WTC11 (cell line): ENCODE measurements around the gene UIMC1. TPM values are rescaled to one million over a fixed set of nuclear protein-coding genes. Genes with fewer than 3 reads are reported as not detected.

Experiments
- ATAC-seq: fragments of 200-7000 bp; cut with Tn5 transposase; 2 replicates; pipeline ENCODE4 v1.10.0; 2021; ENCODE audit warnings: mild to moderate bottlenecking, moderate library complexity
- CTCF ChIA-PET: fragments of 300-600 bp; sonication (Branson Sonifier 250); formaldehyde crosslinking; loops from one replicate; lab custom pipeline; 2021; ENCODE audit warnings: antibody characterized with exemption; lab: Charles Lee
- POLR2A ChIA-PET: fragments of 350-600 bp; sonication (Branson Sonifier 250); formaldehyde crosslinking; loops from one replicate; lab custom pipeline; 2021; ENCODE audit warnings: antibody characterized with exemption; lab: Charles Lee
- DNase-seq: peaks from one replicate; pipeline ENCODE4 v3.0.0; 2021; ENCODE audit warnings: low spot score
- H3K27ac Mint-ChIP-seq: 2 replicates; pipeline ENCODE4 v1.8.0; 2021; ENCODE audit warnings: mixed read lengths
- H3K27me3 Mint-ChIP-seq: 2 replicates; pipeline ENCODE4 v1.8.0; 2021; ENCODE audit warnings: low read depth, mild to moderate bottlenecking, moderate library complexity, mixed read lengths
- H3K36me3 Mint-ChIP-seq: 2 replicates; pipeline ENCODE4 v1.8.0; 2021; ENCODE audit warnings: mixed read lengths
- H3K4me1 Mint-ChIP-seq: 2 replicates; pipeline ENCODE4 v1.8.0; 2022; ENCODE audit warnings: mixed read lengths
- H3K4me3 Mint-ChIP-seq: 2 replicates; pipeline ENCODE4 v1.8.0; 2021; ENCODE audit warnings: mild to moderate bottlenecking, moderate library complexity, mixed read lengths
- H3K9me3 Mint-ChIP-seq: 2 replicates; pipeline ENCODE4 v1.8.0; 2021; ENCODE audit warnings: mixed read lengths
- CREB1 ChIP-seq: sonication (generic); formaldehyde crosslinking; IDR thresholded peaks from 2 replicates; pipeline ENCODE4 v1.8.0; 2023; ENCODE audit warnings: mild to moderate bottlenecking, missing genetic modification reagents
- EMX1 ChIP-seq: fragments of 250-450 bp; sonication (Bioruptor Pico); IDR thresholded peaks from 2 replicates; pipeline ENCODE4 v1.8.0; 2021; ENCODE audit warnings: mild to moderate bottlenecking
- FOXP1 ChIP-seq: sonication (generic); formaldehyde crosslinking; IDR thresholded peaks from 2 replicates; pipeline ENCODE4 v1.8.0; 2022; ENCODE audit warnings: missing genetic modification reagents, mild to moderate bottlenecking, moderate library complexity, borderline replicate concordance
- GABPB1 ChIP-seq: sonication (generic); formaldehyde crosslinking; IDR thresholded peaks from 2 replicates; pipeline ENCODE4 v1.8.1; 2023; ENCODE audit warnings: mild to moderate bottlenecking, missing genetic modification reagents
- GTF2I ChIP-seq: fragments of 250-450 bp; sonication (Bioruptor Pico); conservative IDR thresholded peaks from 2 replicates; pipeline ENCODE4 v1.4.0; 2021; ENCODE audit warnings: mild to moderate bottlenecking
- NFE2L1 ChIP-seq: sonication (generic); formaldehyde crosslinking; IDR thresholded peaks from 2 replicates; pipeline ENCODE4 v1.8.1; 2023; ENCODE audit warnings: missing genetic modification reagents
- NR2C2 ChIP-seq: sonication (generic); formaldehyde crosslinking; IDR thresholded peaks from 2 replicates; pipeline ENCODE4 v1.8.0; 2022; ENCODE audit warnings: mild to moderate bottlenecking, missing genetic modification reagents
- SOX15 ChIP-seq: fragments of 250-450 bp; sonication (Bioruptor Pico); IDR thresholded peaks from 2 replicates; pipeline ENCODE4 v1.9.0; 2021; ENCODE audit warnings: mild to moderate bottlenecking
- SP1 ChIP-seq: sonication (generic); formaldehyde crosslinking; conservative IDR thresholded peaks from 2 replicates; pipeline ENCODE4 v1.8.1; 2022; ENCODE audit warnings: missing genetic modification reagents
- TCF7 ChIP-seq: sonication (generic); formaldehyde crosslinking; IDR thresholded peaks from 2 replicates; pipeline ENCODE4 v1.8.0; 2022; ENCODE audit warnings: mild to moderate bottlenecking, low read depth, missing genetic modification reagents, moderate library complexity
- ZBTB21 ChIP-seq: sonication (generic); formaldehyde crosslinking; IDR thresholded peaks from 2 replicates; pipeline ENCODE4 v1.8.1; 2023; ENCODE audit warnings: mild to moderate bottlenecking, missing genetic modification reagents, borderline replicate concordance
- ZNF232 ChIP-seq: sonication (generic); formaldehyde crosslinking; IDR thresholded peaks from 2 replicates; pipeline ENCODE4 v1.8.0; 2022; ENCODE audit warnings: mild to moderate bottlenecking, missing genetic modification reagents
- ZNF263 ChIP-seq: sonication (generic); formaldehyde crosslinking; IDR thresholded peaks from 2 replicates; pipeline ENCODE4 v1.8.1; 2022; ENCODE audit warnings: low read depth, mild to moderate bottlenecking, moderate library complexity, missing genetic modification reagents
- total RNA-seq: library from RNA; stranded (reverse); gene quantifications from 3 replicates; pipeline ENCODE4 v1.2.3, GENCODE V29; 2021
- TF ChIP-seq, protein P1 (sequence below): fragments of 250-450 bp; sonication (Bioruptor Pico); IDR thresholded peaks from 2 replicates; pipeline ENCODE4 v1.8.0; 2021; ENCODE audit warnings: mild to moderate bottlenecking
- TF ChIP-seq, protein P2 (sequence below): fragments of 250-450 bp; sonication (Bioruptor Pico); conservative IDR thresholded peaks from 2 replicates; pipeline ENCODE4 v1.9.0; 2021; ENCODE audit warnings: mild to moderate bottlenecking
- TF ChIP-seq, protein P3 (sequence below): sonication (generic); formaldehyde crosslinking; IDR thresholded peaks from 2 replicates; pipeline ENCODE4 v1.8.1; 2023; ENCODE audit warnings: mild to moderate bottlenecking, missing genetic modification reagents
- TF ChIP-seq, protein P4 (sequence below): fragments of 200-600 bp; IDR thresholded peaks from 2 replicates; pipeline ENCODE4 v1.8.0; 2022; ENCODE audit warnings: antibody characterized with exemption
- TF ChIP-seq, protein P5 (sequence below): fragments of 250-450 bp; sonication (Bioruptor Pico); IDR thresholded peaks from 2 replicates; pipeline ENCODE4 v1.9.0; 2021; ENCODE audit warnings: mild to moderate bottlenecking

Gene UIMC1
- total RNA-seq, 1 experiment from 2014 or later, result 48.0 TPM

DNA sequence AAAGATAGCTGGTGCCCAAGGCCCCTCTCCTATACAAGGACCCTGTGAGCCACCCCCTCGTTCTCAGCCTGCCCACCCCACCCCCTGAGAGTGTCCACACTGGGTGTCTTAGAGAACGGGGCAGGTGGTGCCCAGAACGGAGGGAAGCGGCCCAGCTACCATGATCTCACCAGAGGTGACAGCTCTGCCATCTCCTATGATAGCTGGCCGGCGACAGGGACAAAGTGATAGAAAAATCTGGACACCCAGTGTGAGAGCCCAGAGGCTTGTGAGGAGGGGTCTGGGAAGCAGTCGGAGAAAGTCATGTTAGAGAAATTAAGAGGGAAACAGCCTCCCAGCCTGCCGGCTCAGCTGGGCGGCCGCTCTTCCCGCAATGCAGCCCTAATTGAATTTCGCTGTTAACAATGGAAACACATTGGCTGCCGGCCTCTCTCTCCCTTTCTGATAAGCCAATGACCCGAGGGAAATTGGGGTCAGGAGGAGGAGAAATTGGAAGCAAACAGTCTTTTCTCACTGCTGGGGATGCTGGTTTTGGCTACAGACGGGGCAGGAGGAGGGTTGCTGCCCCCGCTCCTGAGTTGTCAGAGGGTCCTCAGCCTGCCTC is 139.8 kb downstream of the UIMC1 start:
- no peak overlapping the region for H3K27ac Mint-ChIP-seq
- TF ChIP-seq, protein P1, sequence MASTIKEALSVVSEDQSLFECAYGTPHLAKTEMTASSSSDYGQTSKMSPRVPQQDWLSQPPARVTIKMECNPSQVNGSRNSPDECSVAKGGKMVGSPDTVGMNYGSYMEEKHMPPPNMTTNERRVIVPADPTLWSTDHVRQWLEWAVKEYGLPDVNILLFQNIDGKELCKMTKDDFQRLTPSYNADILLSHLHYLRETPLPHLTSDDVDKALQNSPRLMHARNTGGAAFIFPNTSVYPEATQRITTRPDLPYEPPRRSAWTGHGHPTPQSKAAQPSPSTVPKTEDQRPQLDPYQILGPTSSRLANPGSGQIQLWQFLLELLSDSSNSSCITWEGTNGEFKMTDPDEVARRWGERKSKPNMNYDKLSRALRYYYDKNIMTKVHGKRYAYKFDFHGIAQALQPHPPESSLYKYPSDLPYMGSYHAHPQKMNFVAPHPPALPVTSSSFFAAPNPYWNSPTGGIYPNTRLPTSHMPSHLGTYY (CRISPR knock-in tag), result no peak
- no peak for TF ChIP-seq SP1
- ATAC-seq (peak; percentile 29), DNase-seq (no peak)
- H3K4me3 Mint-ChIP-seq, result peak overlapping the region; percentile 14; the same call in 1 of the 2 replicates
- peaks cover 33% of the 10 kb centered on the region for H3K4me1 Mint-ChIP-seq
- no peaks in the 10 kb centered on the region for H3K36me3 Mint-ChIP-seq
- ChIA-PET POLR2A (no interaction called here), CTCF (interaction anchor here (0.7 to 2.9 kb wide), 11 partner anchors 11 to 245 kb away, joined by 3 to 30 read pairs (median 3); no protein-coding TSS in a partner anchor)
- no peaks in the 10 kb centered on the region for H3K9me3 Mint-ChIP-seq
- H3K27me3 Mint-ChIP-seq, result no peaks in the 10 kb centered on the region; the same call in 1 of the 2 replicates

DNA sequence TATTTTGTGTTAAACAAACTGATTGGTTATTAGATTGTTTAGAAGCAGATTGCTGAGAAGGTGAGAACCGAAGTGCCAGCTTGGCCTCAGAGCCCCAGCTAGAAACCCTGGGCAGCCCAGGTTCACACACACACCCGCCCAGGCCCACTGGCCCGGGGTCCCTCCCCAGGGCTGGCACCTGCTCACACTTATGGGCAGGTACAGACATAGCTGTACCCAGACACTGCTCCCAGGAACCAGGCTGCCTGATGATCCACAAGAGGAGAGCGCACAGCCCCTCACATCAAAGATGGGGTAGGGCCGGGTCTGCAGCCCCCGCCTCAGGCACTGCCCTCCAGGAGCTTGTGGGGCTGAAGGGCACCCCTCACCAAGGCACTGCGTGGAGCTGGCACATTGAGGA is 140.6 kb downstream of the UIMC1 start:
- ATAC-seq (no peak), DNase-seq (no peak)
- H3K9me3 Mint-ChIP-seq, result no peaks in the 10 kb centered on the region
- no peak overlapping the region for H3K4me3 Mint-ChIP-seq
- peaks cover 33% of the 10 kb centered on the region for H3K4me1 Mint-ChIP-seq
- H3K27me3 Mint-ChIP-seq, result no peaks in the 10 kb centered on the region; the same call in 1 of the 2 replicates
- POLR2A ChIA-PET, result no interaction called here
- H3K36me3 Mint-ChIP-seq, result no peaks in the 10 kb centered on the region
- TF ChIP-seq, protein P2, sequence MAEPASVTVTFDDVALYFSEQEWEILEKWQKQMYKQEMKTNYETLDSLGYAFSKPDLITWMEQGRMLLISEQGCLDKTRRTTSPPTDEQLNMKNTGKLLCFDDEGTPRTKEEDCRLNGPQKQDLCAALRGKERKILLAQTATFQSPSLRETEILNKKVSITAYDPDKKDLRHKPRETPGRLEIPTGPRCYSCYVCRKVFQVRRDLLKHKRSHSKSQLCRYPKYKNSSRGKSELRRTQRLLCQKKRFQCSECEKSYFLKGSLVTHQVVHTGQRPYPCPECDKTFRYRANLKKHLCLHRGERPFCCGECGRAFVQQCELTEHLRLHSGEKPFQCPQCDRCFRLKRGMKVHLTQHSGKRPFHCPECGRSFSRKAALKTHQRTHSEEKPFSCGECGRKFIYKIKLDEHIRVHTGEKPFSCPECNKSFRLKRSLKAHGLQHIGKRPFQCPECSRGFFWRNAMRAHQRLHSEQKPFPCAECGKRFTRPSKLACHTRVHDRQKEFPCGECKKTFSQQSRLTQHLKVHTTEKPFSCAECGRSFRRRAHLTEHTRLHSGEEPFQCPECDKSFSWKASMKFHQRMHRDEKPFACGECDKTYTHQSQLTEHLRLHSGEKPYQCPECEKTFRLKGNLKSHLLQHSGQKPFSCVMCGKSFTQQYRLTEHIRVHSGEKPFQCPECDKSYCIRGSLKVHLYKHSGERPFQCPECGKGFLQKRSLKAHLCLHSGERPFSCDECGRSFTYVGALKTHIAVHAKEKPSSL (CRISPR knock-in tag), result no peak
- TF ChIP-seq CREB1 (CRISPR knock-in tag) (no peak), NFE2L1 (CRISPR knock-in tag) (no peak), ZNF232 (CRISPR knock-in tag) (no peak), SOX15 (CRISPR knock-in tag) (no peak), ZBTB21 (CRISPR knock-in tag) (no peak), GABPB1 (CRISPR knock-in tag) (no peak), GTF2I (no peak), ZNF263 (CRISPR knock-in tag) (no peak), TCF7 (no peak), FOXP1 (no peak), NR2C2 (CRISPR knock-in tag) (no peak), EMX1 (no peak)
- TF ChIP-seq, protein P3, sequence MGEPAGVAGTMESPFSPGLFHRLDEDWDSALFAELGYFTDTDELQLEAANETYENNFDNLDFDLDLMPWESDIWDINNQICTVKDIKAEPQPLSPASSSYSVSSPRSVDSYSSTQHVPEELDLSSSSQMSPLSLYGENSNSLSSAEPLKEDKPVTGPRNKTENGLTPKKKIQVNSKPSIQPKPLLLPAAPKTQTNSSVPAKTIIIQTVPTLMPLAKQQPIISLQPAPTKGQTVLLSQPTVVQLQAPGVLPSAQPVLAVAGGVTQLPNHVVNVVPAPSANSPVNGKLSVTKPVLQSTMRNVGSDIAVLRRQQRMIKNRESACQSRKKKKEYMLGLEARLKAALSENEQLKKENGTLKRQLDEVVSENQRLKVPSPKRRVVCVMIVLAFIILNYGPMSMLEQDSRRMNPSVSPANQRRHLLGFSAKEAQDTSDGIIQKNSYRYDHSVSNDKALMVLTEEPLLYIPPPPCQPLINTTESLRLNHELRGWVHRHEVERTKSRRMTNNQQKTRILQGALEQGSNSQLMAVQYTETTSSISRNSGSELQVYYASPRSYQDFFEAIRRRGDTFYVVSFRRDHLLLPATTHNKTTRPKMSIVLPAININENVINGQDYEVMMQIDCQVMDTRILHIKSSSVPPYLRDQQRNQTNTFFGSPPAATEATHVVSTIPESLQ (CRISPR knock-in tag), result no peak
- TF ChIP-seq, protein P4, sequence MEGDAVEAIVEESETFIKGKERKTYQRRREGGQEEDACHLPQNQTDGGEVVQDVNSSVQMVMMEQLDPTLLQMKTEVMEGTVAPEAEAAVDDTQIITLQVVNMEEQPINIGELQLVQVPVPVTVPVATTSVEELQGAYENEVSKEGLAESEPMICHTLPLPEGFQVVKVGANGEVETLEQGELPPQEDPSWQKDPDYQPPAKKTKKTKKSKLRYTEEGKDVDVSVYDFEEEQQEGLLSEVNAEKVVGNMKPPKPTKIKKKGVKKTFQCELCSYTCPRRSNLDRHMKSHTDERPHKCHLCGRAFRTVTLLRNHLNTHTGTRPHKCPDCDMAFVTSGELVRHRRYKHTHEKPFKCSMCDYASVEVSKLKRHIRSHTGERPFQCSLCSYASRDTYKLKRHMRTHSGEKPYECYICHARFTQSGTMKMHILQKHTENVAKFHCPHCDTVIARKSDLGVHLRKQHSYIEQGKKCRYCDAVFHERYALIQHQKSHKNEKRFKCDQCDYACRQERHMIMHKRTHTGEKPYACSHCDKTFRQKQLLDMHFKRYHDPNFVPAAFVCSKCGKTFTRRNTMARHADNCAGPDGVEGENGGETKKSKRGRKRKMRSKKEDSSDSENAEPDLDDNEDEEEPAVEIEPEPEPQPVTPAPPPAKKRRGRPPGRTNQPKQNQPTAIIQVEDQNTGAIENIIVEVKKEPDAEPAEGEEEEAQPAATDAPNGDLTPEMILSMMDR, result no peak
- TF ChIP-seq, protein P5, sequence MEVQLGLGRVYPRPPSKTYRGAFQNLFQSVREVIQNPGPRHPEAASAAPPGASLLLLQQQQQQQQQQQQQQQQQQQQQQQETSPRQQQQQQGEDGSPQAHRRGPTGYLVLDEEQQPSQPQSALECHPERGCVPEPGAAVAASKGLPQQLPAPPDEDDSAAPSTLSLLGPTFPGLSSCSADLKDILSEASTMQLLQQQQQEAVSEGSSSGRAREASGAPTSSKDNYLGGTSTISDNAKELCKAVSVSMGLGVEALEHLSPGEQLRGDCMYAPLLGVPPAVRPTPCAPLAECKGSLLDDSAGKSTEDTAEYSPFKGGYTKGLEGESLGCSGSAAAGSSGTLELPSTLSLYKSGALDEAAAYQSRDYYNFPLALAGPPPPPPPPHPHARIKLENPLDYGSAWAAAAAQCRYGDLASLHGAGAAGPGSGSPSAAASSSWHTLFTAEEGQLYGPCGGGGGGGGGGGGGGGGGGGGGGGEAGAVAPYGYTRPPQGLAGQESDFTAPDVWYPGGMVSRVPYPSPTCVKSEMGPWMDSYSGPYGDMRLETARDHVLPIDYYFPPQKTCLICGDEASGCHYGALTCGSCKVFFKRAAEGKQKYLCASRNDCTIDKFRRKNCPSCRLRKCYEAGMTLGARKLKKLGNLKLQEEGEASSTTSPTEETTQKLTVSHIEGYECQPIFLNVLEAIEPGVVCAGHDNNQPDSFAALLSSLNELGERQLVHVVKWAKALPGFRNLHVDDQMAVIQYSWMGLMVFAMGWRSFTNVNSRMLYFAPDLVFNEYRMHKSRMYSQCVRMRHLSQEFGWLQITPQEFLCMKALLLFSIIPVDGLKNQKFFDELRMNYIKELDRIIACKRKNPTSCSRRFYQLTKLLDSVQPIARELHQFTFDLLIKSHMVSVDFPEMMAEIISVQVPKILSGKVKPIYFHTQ (CRISPR knock-in tag), result no peak
- TF ChIP-seq, all 79 proteins: peak for 0
- CTCF ChIA-PET, result interaction anchor here (1.3 to 2.9 kb wide), 3 partner anchors 11 to 205 kb away, joined by 3 to 30 read pairs (median 3); no protein-coding TSS in a partner anchor
- no peak overlapping the region for H3K27ac Mint-ChIP-seq
